Smooth muscle cell (in vitro differentiated cells): Measurements from ENCODE around the gene ZMYND10. TPM values are rescaled to one million over a fixed set of nuclear protein-coding genes. Genes with fewer than 3 reads are reported as not detected.

Experiments used
- DNase-seq: peaks from one replicate; lab custom pipeline; 2025; ENCODE audit not compliant: unreplicated experiment; lab: John Stamatoyannopoulos, UW
- H2AFZ ChIP-seq: fragments of 200-600 bp; sonication (generic); 2 replicates; pipeline ENCODE4 v1.6.0; 2016; ENCODE audit warnings: antibody characterized with exemption, low read depth, mild to moderate bottlenecking
- H3F3A ChIP-seq: fragments of 200-600 bp; sonication (generic); 2 replicates; pipeline ENCODE4 v1.6.0; 2017; ENCODE audit warnings: antibody characterized with exemption, low read depth
- H3K27ac ChIP-seq: fragments of 200-600 bp; sonication (generic); 2 replicates; pipeline ENCODE4 v1.5.1; 2016; ENCODE audit warnings: low read depth, mild to moderate bottlenecking
- H3K27me3 ChIP-seq: fragments of 200-600 bp; sonication (generic); 2 replicates; pipeline ENCODE4 v1.6.1; 2016; ENCODE audit warnings: low read depth, mild to moderate bottlenecking
- H3K36me3 ChIP-seq: fragments of 200-600 bp; sonication (generic); 2 replicates; pipeline ENCODE4 v1.5.1; 2016; ENCODE audit warnings: low read depth
- H3K4me1 ChIP-seq: fragments of 200-600 bp; sonication (generic); 2 replicates; pipeline ENCODE4 v1.5.1; 2016; ENCODE audit warnings: low read depth
- H3K4me2 ChIP-seq: fragments of 200-600 bp; sonication (generic); 2 replicates; pipeline ENCODE4 v1.6.0; 2016; ENCODE audit warnings: mild to moderate bottlenecking
- H3K4me3 ChIP-seq: fragments of 200-600 bp; sonication (generic); 2 replicates; pipeline ENCODE4 v1.5.1; 2016; ENCODE audit warnings: mild to moderate bottlenecking
- H3K79me2 ChIP-seq: fragments of 200-600 bp; sonication (generic); 2 replicates; pipeline ENCODE4 v1.6.0; 2016; ENCODE audit warnings: low read depth, mild to moderate bottlenecking
- H3K9ac ChIP-seq: fragments of 200-600 bp; sonication (generic); 2 replicates; pipeline ENCODE4 v1.6.0; 2016; ENCODE audit warnings: low read depth
- H3K9me3 ChIP-seq: fragments of 200-600 bp; sonication (generic); replicated peaks from 2 replicates; pipeline ENCODE4 v1.5.1; 2016; ENCODE audit warnings: low read depth
- H4K20me1 ChIP-seq: fragments of 200-600 bp; sonication (generic); 2 replicates; pipeline ENCODE4 v1.6.0; 2016; ENCODE audit warnings: low read depth
- CTCF ChIP-seq: fragments of 200-600 bp; sonication (generic); IDR thresholded peaks from 2 replicates; pipeline ENCODE4 v1.5.1; 2017; ENCODE audit warnings: borderline replicate concordance, mild to moderate bottlenecking, antibody characterized with exemption; ENCODE audit not compliant: insufficient read depth, poor library complexity, severe bottlenecking
- WGBS: methylation state at CpG from one replicate; pipeline ENCODE4 v1.1.7; 2016; ENCODE audit warnings: low lambda C conversion rate; 5-methylcytosine and 5-hydroxymethylcytosine counted together
- polyA plus RNA-seq: library from polyadenylated mRNA; unstranded; fragments of >200 nt; fragmentation: Nextera tagmentation; extraction: Ambion mirVana; gene quantifications from 2 replicates; pipeline ENCODE4 v1.2.1, GENCODE V29; 2016
- total RNA-seq: library from RNA; depleted of rRNA; stranded (reverse); fragments of >200 nt; gene quantifications from 2 replicates; pipeline ENCODE4 v1.2.3, GENCODE V29; 2014

The ZMYND10 gene
- total RNA-seq (0.27 and 1.4 TPM in 2 replicates), polyA plus RNA-seq (0.21 and 1.7 TPM in 2 replicates)

GRCh38 chr3:50345586-50346234 is at the start of gene ZMYND10:
Gene ZMYND10, minus strand, starts transcription at chr3:50345732. Its CDS starts 153 bp downstream, at chr3:50345579.
- TF ChIP-seq CTCF = no peak
- Histone ChIP-seq H4K20me1 (no peaks in the 10 kb centered on the region), H3K4me3 (peak within 1 kb of the TSS; percentile 49), H3K36me3 (no peaks in the 10 kb centered on the region), H2AFZ (peak within 1 kb of the TSS; percentile 26), H3K4me1 (peaks cover 14% of the 10 kb centered on the region), H3K79me2 (peaks cover 14% of the 10 kb centered on the region), H3K27me3 (peaks cover 8% of the 10 kb centered on the region), H3K27ac (no peak within 1 kb of the TSS), H3K4me2 (peak within 1 kb of the TSS; percentile 84), H3K9me3 (no peaks in the 10 kb centered on the region), H3K9ac (no peak within 1 kb of the TSS), H3F3A (peaks cover 9% of the 10 kb centered on the region)
- peak; percentile 20 for DNase-seq
- WGBS = 16% methylated on average over 38 of the region's 45 CpGs

- WGBS = 91% methylated on average over 4 of the region's 5 CpGs
- no peak for DNase-seq
- H3K4me2 ChIP-seq = no peak overlapping the region
- no peaks in the 10 kb centered on the region for H3K36me3 ChIP-seq
- no peak overlapping the region for H3K4me3 ChIP-seq
- no peak overlapping the region for H2AFZ ChIP-seq
- H3F3A ChIP-seq = no peaks in the 10 kb centered on the region
- no peak for TF ChIP-seq CTCF
- no peak overlapping the region for H3K9ac ChIP-seq
- no peaks in the 10 kb centered on the region for H4K20me1 ChIP-seq
- no peaks in the 10 kb centered on the region for H3K27me3 ChIP-seq
- H3K4me1 ChIP-seq = no peaks in the 10 kb centered on the region
- no peak overlapping the region for H3K27ac ChIP-seq
- no peaks in the 10 kb centered on the region for H3K79me2 ChIP-seq
- no peaks in the 10 kb centered on the region for H3K9me3 ChIP-seq
Observed at GRCh38 chr3:50393061-50393460, 47.5 kb upstream of the ZMYND10 start.

- Histone ChIP-seq H3K27ac (no peak overlapping the region), H3K4me2 (no peak overlapping the region), H3K36me3 (no peaks in the 10 kb centered on the region), H3K79me2 (no peaks in the 10 kb centered on the region), H3F3A (no peaks in the 10 kb centered on the region), H3K9me3 (no peaks in the 10 kb centered on the region), H3K27me3 (no peaks in the 10 kb centered on the region), H3K4me3 (no peak overlapping the region), H3K9ac (no peak overlapping the region), H4K20me1 (no peaks in the 10 kb centered on the region), H2AFZ (no peak overlapping the region), H3K4me1 (no peaks in the 10 kb centered on the region)
- TF ChIP-seq CTCF = no peak
- no peak for DNase-seq
- WGBS = 62% methylated on average over 5 of the region's 5 CpGs
Observed at GRCh38 chr3:50392101-50392715, 46.7 kb upstream of the ZMYND10 start.
